Measurements from ENCODE around the gene HIPK2.

DNA sequence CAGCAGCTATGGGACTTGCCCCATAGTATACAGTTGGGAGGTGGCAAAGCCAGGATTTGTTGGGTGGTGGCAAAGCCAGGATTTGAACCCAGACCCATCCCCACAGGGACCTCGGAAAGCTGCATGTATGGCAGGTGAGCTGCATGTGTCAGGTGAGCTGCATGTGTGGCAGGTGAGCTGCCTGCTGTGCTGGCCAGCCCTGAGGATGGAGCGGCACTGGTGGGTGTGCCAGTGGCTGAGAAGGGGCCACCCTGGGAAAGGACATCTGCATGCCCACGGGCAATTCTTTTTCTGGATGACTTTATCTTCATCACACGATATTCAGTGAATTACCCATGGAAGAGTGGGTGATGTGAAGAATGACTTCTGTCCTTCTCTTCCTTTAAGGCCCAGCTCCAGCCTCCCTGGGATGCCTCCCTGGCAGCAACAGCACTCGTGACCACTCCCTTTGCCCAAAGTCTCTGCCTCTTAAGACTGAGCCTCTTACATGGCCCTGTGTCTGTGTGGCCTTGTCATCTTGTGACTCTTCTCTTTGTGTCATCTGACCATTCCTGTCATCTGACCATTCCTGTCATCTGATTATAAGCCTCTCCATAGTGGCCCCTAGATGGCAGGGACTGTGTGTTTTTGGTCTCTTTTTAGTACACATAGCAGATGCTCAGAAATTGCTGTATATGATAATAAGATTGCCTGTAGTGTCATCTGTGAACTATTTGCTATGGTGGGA is 229.3 kb downstream of the HIPK2 start:
- no peak for TF ChIP-seq FOXM1 (IDR thresholded peaks at IDR 0.05; ENCODE audit: borderline replicate concordance)
- no peak for TF ChIP-seq ARNT (IDR thresholded peaks at IDR 0.05)
- no peak for TF ChIP-seq NFRKB (IDR thresholded peaks at IDR 0.05)
- no peak for TF ChIP-seq CTBP1 (IDR thresholded peaks at IDR 0.05; ENCODE audit: borderline replicate concordance)
- no peak for TF ChIP-seq LEF1 (IDR thresholded peaks at IDR 0.05; ENCODE audit: borderline replicate concordance)
- TF ChIP-seq ELF4 (IDR thresholded peaks at IDR 0.05): no peak
- TF ChIP-seq SP1 (IDR thresholded peaks at IDR 0.05): no peak
- no peak for TF ChIP-seq BHLHE40 (IDR thresholded peaks at IDR 0.05; ENCODE audit: borderline replicate concordance)
- no peak for TF ChIP-seq SUZ12 (IDR thresholded peaks at IDR 0.05)

Measured in HEK293T (cell line).